Measurements from ENCODE around the gene MSN. TPM values are rescaled to one million over a fixed set of nuclear protein-coding genes. Genes with fewer than 3 reads are reported as not detected.

MSN gene
- total RNA-seq, 1 experiment from 2014 or later: 308 TPM

GRCh38 chrX:65668377-65669310 is 1.2 kb downstream of the MSN start:
- CTCF ChIA-PET: interaction anchor here (0.6 to 1.4 kb wide), 3 partner anchors 11 to 243 kb away, joined by 3 to 5 read pairs (median 4); no protein-coding TSS in a partner anchor
- no peak for TF ChIP-seq CTCF (conservative IDR thresholded peaks at IDR 0.05; ENCODE audit: low read depth, low read length)
- no peak for TF ChIP-seq EZH2 (IDR thresholded peaks at IDR 0.05; ENCODE audit: low read length, unreplicated experiment)
- TF ChIP-seq EZH2phosphoT487 (IDR thresholded peaks at IDR 0.05; ENCODE audit: borderline replicate concordance, low read length): no peak
- ATAC-seq (peak; percentile 71), DNase-seq (peak; percentile 87)
- Histone ChIP-seq H3K4me2 (ENCODE audit: low read length) (peak overlapping the region; percentile 95), H3K9me3 (ENCODE audit: low read length) (no peaks in the 10 kb centered on the region), H3K27ac (ENCODE audit: low read length) (peak overlapping the region; percentile 99), H3K79me2 (ENCODE audit: low read length) (peaks cover 62% of the 10 kb centered on the region), H3K27me3 (ENCODE audit: low read length) (no peaks in the 10 kb centered on the region), H3K36me3 (ENCODE audit: low read depth, low read length) (peaks cover 18% of the 10 kb centered on the region; the same call in 1 of the 2 replicates), H4K20me1 (ENCODE audit: low read length) (peaks cover 13% of the 10 kb centered on the region), H3K4me3 (ENCODE audit: low read length) (peak overlapping the region; percentile 99), H3K4me1 (ENCODE audit: insufficient read depth, low read length) (peaks cover 43% of the 10 kb centered on the region), H3F3A (ENCODE audit: low read length, unreplicated experiment) (no peaks in the 10 kb centered on the region), H3K9me2 (replicated peaks; ENCODE audit: low read length) (no peaks in the 10 kb centered on the region), H2AFZ (ENCODE audit: low read length) (peak overlapping the region; percentile 5; the same call in 1 of the 2 replicates), H3K9ac (ENCODE audit: low read length) (peak overlapping the region; percentile 98)
- BruUV-seq (replicated peaks): no TSS peak
- intact Hi-C loops (cut with micrococcal nuclease): loop anchor here (1.0 to 5.0 kb wide), 2 partner anchors 34 to 73 kb away; no protein-coding TSS in a partner anchor
- POLR2A ChIA-PET (ENCODE audit: unreplicated experiment): interaction anchor here (0.6 to 1.0 kb wide), 4 partner anchors 10 to 67 kb away, joined by 3 to 15 read pairs (median 5); no protein-coding TSS in a partner anchor

DNA sequence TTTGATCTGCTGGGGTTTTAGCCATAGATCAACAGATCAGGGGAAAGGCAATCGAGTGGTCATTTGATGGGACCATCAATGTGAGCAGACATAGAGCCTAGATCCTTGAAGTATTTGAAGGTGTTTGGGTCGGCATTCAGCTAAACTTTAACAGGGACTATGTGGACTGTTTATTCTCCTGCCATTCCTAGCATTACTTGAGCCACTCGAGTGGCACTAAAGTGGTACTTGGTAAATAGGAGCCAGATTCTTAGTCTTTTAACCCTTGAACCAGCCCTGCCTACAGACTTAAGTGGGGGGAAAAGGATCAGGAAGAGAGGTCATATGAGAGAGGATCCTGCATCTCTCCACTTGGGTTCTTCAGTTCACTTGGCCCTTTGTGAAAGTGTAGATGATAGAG is 3.8 kb downstream of the MSN start:
- ChIA-PET CTCF (no interaction called here), POLR2A (ENCODE audit: unreplicated experiment) (no interaction called here)
- Histone ChIP-seq H3K36me3 (ENCODE audit: low read depth, low read length) (peaks cover 32% of the 10 kb centered on the region; the same call in 1 of the 2 replicates), H3K4me3 (ENCODE audit: low read length) (peak overlapping the region; percentile 39), H3K9me2 (replicated peaks; ENCODE audit: low read length) (no peaks in the 10 kb centered on the region), H3K4me2 (ENCODE audit: low read length) (peak overlapping the region; percentile 68), H3F3A (ENCODE audit: low read length, unreplicated experiment) (no peaks in the 10 kb centered on the region), H3K9me3 (ENCODE audit: low read length) (no peaks in the 10 kb centered on the region), H3K4me1 (ENCODE audit: insufficient read depth, low read length) (peaks cover 53% of the 10 kb centered on the region), H3K9ac (ENCODE audit: low read length) (no peak overlapping the region), H3K27ac (ENCODE audit: low read length) (no peak overlapping the region), H4K20me1 (ENCODE audit: low read length) (peaks cover 26% of the 10 kb centered on the region), H2AFZ (ENCODE audit: low read length) (no peak overlapping the region), H3K27me3 (ENCODE audit: low read length) (no peaks in the 10 kb centered on the region), H3K79me2 (ENCODE audit: low read length) (peaks cover 88% of the 10 kb centered on the region)
- intact Hi-C loops (cut with micrococcal nuclease): no loop called here
- no peak for ATAC-seq
- no peak for TF ChIP-seq CTCF (conservative IDR thresholded peaks at IDR 0.05; ENCODE audit: low read depth, low read length)
- TF ChIP-seq EZH2 (IDR thresholded peaks at IDR 0.05; ENCODE audit: low read length, unreplicated experiment): no peak
- TF ChIP-seq EZH2phosphoT487 (IDR thresholded peaks at IDR 0.05; ENCODE audit: borderline replicate concordance, low read length): no peak
- DNase-seq: no peak
- BruUV-seq (replicated peaks): no TSS peak

All from PC-3 (cell line).